A549 (cell line): Measurements from ENCODE around the gene RBM47.

Experiments
- CEBPB ChIP-seq, 2 experiments: fragments of >200 bp in 1 of 2; sonication (Bioruptor Twin) in 1 of 2; formaldehyde crosslinking in 1 of 2; IDR thresholded peaks; 2 replicates each; pipeline ENCODE4 v1.6.1; 2012 to 2016
- EP300 ChIP-seq, 2 experiments: fragments of >200 bp; sonication (Bioruptor Twin); formaldehyde crosslinking; IDR thresholded peaks; 2 replicates in 1 of 2; 3 replicates in 1 of 2; pipeline ENCODE4 v1.6.1; 2016 to 2017
- FOSB ChIP-seq: fragments of 250-450 bp; sonication (Bioruptor Pico); IDR thresholded peaks from 2 replicates; pipeline ENCODE4 v1.5.0; 2020; ENCODE audit warnings: mild to moderate bottlenecking, moderate library complexity
- KDM1A ChIP-seq: fragments of 200-600 bp; sonication (generic); IDR thresholded peaks from 2 replicates; pipeline ENCODE4 v1.6.1; 2016; ENCODE audit warnings: low read depth, mild to moderate bottlenecking
- MAFK ChIP-seq: fragments of 450-650 bp; IDR thresholded peaks from 2 replicates; pipeline ENCODE4 v1.6.1; 2014; ENCODE audit not compliant: partially characterized antibody
- POLR2A ChIP-seq: IDR thresholded peaks from 2 replicates; pipeline ENCODE4 v1.6.1; 2012; ENCODE audit warnings: mild to moderate bottlenecking, low read length
- POLR2AphosphoS2 ChIP-seq: conservative IDR thresholded peaks from 2 replicates; pipeline ENCODE4 v1.6.1; 2012; ENCODE audit warnings: low read length, improper control_type of control experiment, inconsistent platforms
- RAD21 ChIP-seq, 2 experiments: fragments of >200 bp in 1 of 2; sonication (Bioruptor Twin) in 1 of 2; formaldehyde crosslinking in 1 of 2; IDR thresholded peaks in 1 of 2; conservative IDR thresholded peaks in 1 of 2; 2 replicates in 1 of 2; 3 replicates in 1 of 2; pipeline ENCODE4 v1.6.1; 2012 to 2018; ENCODE audit warnings: inconsistent platforms in 1 of 2
- RFX5 ChIP-seq: fragments of 450-650 bp; IDR thresholded peaks from 2 replicates; pipeline ENCODE4 v1.7.1; 2014; ENCODE audit warnings: antibody characterized with exemption, mild to moderate bottlenecking, moderate library complexity
- RNF2 ChIP-seq: fragments of 200-600 bp; sonication (generic); IDR thresholded peaks from 2 replicates; pipeline ENCODE4 v1.6.1; 2016; ENCODE audit warnings: low read depth, mild to moderate bottlenecking, antibody characterized with exemption, moderate library complexity, borderline replicate concordance
- TP53 ChIP-seq: fragments of 250-450 bp; sonication (Bioruptor Pico); IDR thresholded peaks from 2 replicates; pipeline ENCODE4 v1.5.0; 2021; ENCODE audit warnings: mild to moderate bottlenecking, moderate library complexity
- TF ChIP-seq, protein P1 (sequence below): fragments of >200 bp; sonication (Bioruptor Twin); formaldehyde crosslinking; IDR thresholded peaks from 3 replicates; pipeline ENCODE4 v1.5.1; 2016
- TF ChIP-seq, protein P2 (sequence below): IDR thresholded peaks from 2 replicates; pipeline ENCODE4 v1.6.1; 2012

GRCh38 chr4:40514497-40514951 lies 115.1 kb downstream of the RBM47 start:
- no peak for TF ChIP-seq TP53 (CRISPR knock-in tag)
- TF ChIP-seq MAFK = no peak
- TF ChIP-seq POLR2A = no peak
- TF ChIP-seq KDM1A = no peak
- TF ChIP-seq, protein P1, sequence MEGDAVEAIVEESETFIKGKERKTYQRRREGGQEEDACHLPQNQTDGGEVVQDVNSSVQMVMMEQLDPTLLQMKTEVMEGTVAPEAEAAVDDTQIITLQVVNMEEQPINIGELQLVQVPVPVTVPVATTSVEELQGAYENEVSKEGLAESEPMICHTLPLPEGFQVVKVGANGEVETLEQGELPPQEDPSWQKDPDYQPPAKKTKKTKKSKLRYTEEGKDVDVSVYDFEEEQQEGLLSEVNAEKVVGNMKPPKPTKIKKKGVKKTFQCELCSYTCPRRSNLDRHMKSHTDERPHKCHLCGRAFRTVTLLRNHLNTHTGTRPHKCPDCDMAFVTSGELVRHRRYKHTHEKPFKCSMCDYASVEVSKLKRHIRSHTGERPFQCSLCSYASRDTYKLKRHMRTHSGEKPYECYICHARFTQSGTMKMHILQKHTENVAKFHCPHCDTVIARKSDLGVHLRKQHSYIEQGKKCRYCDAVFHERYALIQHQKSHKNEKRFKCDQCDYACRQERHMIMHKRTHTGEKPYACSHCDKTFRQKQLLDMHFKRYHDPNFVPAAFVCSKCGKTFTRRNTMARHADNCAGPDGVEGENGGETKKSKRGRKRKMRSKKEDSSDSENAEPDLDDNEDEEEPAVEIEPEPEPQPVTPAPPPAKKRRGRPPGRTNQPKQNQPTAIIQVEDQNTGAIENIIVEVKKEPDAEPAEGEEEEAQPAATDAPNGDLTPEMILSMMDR = no peak
- TF ChIP-seq, protein P2, sequence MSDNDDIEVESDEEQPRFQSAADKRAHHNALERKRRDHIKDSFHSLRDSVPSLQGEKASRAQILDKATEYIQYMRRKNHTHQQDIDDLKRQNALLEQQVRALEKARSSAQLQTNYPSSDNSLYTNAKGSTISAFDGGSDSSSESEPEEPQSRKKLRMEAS = no peak
- TF ChIP-seq RNF2 = no peak
- TF ChIP-seq EP300 (IDR thresholded peaks at IDR 0.05) = no peak
- TF ChIP-seq FOSB = no peak
- no peak for TF ChIP-seq RAD21 (conservative IDR thresholded peaks at IDR 0.05 in 1 of 2, IDR thresholded peaks at IDR 0.05 in 1 of 2)
- no peak for TF ChIP-seq CEBPB (IDR thresholded peaks at IDR 0.05)
- TF ChIP-seq RFX5 = no peak
- no peak for TF ChIP-seq POLR2AphosphoS2
